ENCODE results near the gene KIF25. TPM values are rescaled to one million over a fixed set of nuclear protein-coding genes. Genes with fewer than 3 reads are reported as not detected.

The KIF25 gene
- total and polyA plus RNA-seq, 8 donors, result 0.63 to 14.8 (median 12.2) TPM

DNA sequence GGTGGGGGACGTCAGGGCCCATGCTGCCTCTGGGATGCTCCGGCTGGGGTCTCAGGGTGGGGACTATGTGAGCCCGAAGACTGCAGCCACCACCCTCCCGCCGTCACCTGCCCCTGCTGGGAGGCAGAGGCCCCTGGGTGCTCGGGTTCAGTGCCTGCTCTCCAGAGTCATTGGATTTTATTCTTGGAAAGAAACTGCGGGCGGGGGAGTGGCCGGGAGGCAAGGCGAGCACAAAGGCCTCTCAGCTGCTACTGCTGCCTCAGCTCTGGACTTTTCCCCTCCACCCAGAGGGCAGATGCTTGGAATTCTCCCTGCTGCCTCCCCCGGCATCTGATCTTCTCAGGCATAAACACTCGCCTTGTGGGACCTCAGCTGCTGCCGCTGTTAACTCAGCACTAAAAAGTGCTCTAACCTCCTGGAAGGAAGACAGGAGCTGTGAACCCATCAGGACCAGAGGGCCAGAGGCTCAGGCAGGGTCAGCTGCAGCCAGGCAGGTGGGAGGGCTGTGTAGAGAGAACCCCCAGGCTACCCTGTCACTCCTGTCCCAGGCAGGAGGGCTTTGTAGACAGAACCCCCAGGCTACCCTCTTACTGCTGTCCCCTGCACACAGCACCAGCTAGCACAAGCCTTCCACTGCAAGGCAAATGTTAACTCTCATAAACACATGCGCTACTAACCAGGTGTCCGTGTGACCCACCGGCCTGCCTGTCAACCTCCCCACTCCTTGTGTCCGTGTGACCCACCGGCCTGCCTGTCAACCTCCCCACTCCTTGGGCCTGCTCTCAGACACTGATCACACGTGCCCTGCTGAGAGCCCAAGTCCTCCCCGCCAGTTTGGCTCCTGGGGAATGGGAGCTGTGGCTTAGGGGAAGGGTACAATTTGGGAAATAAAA lies 90.9 kb downstream of the KIF25 start:
- DNase-seq, result peak in 3 of 4 donors; percentile 65 to 81 (median 72)
- intact Hi-C loops (cut with DNase I), result no loop called here

GRCh38 chr6:168089186-168090063 lies 92.0 kb downstream of the KIF25 start:
- no peaks in the 10 kb centered on the region for H3K4me1 ChIP-seq
- DNase-seq (peak in 1 of 4 donors; percentile 60), ATAC-seq (no peak)
- H3K27ac ChIP-seq, result no peak overlapping the region
- intact Hi-C loops (cut with DNase I), result no loop called here
- no peak overlapping the region for H3K4me3 ChIP-seq
- no peaks in the 10 kb centered on the region for H3K27me3 ChIP-seq
- no peak for TF ChIP-seq CTCF (IDR thresholded peaks at IDR 0.05)
- no peaks in the 10 kb centered on the region for H3K9me3 ChIP-seq
- no peaks in the 10 kb centered on the region for H3K36me3 ChIP-seq

More for the DNA sequence above, 90.9 kb downstream of the KIF25 start:
- peak; percentile 61 for ATAC-seq
- TF ChIP-seq CTCF (IDR thresholded peaks at IDR 0.05), result no peak
- no peaks in the 10 kb centered on the region for H3K9me3 ChIP-seq
- H3K4me1 ChIP-seq, result no peaks in the 10 kb centered on the region
- no peaks in the 10 kb centered on the region for H3K27me3 ChIP-seq
- H3K4me3 ChIP-seq, result no peak overlapping the region
- H3K36me3 ChIP-seq, result no peaks in the 10 kb centered on the region
- H3K27ac ChIP-seq, result no peak overlapping the region

GRCh38 chr6:168090064-168090690 lies 92.7 kb downstream of the KIF25 start:
- DNase-seq (peak in 1 of 4 donors; percentile 55), ATAC-seq (no peak)
- H3K4me3 ChIP-seq, result no peak overlapping the region
- intact Hi-C loops (cut with DNase I), result no loop called here
- TF ChIP-seq CTCF (IDR thresholded peaks at IDR 0.05), result no peak
- H3K36me3 ChIP-seq, result no peaks in the 10 kb centered on the region
- no peak overlapping the region for H3K27ac ChIP-seq
- no peaks in the 10 kb centered on the region for H3K4me1 ChIP-seq
- H3K9me3 ChIP-seq, result no peaks in the 10 kb centered on the region
- H3K27me3 ChIP-seq, result no peaks in the 10 kb centered on the region

GRCh38 chr6:168090706-168091105 lies 93.2 kb downstream of the KIF25 start:
- H3K36me3 ChIP-seq, result no peaks in the 10 kb centered on the region
- H3K27ac ChIP-seq, result no peak overlapping the region
- H3K4me3 ChIP-seq, result no peak overlapping the region
- H3K4me1 ChIP-seq, result no peaks in the 10 kb centered on the region
- no peak for TF ChIP-seq CTCF (IDR thresholded peaks at IDR 0.05)
- H3K9me3 ChIP-seq, result no peaks in the 10 kb centered on the region
- DNase-seq, result peak in 1 of 4 donors; percentile 26
- no peak for ATAC-seq
- intact Hi-C loops (cut with DNase I), result no loop called here
- no peaks in the 10 kb centered on the region for H3K27me3 ChIP-seq
